GM19351 (cell line): ENCODE results near the gene IFITM2.
"Not testable (repeated sequence)": the region's sequence is repeated elsewhere in the genome, so short reads cannot be mapped to it uniquely, and the experiment has no call there.

ENCODE experiments used
- ATAC-seq: cut with Tn5 transposase; IDR thresholded peaks from one replicate; pipeline ENCODE4 v1.9.1; 2021; ENCODE audit warnings: mild to moderate bottlenecking, moderate library complexity; ENCODE audit not compliant: unreplicated experiment

Gene IFITM2

DNA sequence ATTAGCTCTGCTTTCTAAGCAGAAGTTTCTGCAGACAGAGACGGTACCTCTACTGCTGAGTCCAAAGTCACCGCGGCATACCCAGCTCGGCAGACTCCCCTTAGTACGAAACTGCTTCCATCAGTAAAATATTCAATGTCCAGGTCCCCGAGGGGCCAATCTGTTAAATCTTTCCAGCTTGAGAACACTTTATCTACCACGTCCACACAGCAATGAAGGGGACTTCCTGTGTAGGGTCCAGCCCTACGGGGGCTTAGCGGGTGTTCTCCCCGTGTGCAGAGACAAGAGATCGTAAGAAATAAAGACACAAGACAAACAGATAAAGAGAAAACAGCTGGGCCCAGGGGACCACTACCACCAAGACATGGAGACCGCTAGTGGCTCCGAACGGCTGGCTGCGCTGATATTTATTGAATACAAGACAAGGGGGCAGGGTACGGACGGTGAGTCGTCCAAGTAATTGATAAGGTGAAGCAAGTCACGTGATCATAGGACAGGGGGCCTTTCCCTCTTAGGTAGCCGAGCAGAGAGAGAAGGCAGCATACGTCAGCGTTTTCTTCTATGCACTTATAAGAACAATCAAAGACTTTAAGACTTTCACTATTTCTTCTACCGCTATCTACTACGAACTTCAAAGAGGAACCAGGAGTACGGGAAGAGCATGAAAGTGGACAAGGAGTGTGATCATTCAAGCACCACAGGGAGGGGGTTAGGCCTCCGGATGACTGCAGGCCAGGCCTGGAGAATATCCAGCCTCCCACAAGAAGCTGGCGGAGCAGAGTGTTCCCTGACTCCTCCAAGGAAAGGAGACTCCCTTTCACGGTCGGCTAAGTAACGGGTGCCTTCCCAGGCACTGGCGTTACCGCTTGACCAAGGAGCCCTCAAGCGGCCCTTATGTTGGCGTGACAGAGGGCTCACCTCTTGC lies 17.2 kb downstream of the IFITM2 start:
- not testable (repeated sequence) for ATAC-seq

DNA sequence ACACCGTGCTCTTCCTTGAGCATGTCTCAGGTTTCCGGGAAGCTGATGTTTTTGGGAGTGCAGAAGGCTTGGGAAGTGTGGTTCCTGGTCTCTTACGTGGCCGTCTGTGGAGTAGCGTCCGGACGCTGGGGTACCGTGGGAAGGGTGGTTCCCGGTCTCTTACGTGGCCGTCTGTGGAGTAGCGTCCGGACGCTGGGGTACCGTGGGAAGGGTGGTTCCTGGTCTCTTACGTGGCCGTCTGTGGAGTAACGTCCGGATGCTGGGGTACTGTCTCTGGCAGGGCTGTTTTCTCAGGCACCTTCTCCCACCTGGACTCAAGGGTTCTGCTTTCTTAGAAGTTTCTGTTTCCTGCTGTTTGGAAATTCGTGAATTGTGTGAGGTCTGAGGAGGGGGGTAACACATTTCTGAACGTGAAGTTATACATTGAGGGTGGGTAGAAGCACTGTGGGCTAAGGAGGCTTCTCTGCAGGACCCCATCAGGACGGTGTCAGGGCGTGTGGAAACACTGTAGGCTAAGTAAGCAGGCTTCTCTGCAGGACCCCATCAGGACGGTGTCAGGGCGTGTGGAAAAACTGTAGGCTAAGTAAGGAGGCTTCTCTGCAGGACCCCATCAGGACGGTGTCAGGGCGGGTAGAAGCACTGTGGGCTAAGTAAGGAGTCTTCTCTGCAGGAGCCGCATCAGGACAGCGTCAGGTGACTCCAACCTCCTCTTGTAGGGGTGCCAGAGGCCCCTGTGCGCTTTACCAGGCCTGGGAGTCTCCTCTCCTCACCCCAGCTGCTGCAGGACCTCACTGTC lies 18.4 kb downstream of the IFITM2 start:
- no peak for ATAC-seq

DNA sequence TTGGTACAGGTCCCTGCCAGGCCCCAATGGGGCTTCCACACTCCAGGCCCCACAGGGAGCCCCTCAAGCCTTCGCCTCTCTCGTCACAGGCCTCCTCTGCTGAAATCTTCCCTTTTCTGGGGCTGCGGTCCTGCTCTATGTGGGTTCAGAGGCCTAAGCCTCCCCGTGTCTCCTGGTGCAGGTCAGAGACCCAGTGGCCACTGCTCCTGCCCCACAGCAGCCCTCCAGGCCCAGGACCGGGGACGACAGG lies 18.9 kb downstream of the IFITM2 start:
- ATAC-seq: no peak

DNA sequence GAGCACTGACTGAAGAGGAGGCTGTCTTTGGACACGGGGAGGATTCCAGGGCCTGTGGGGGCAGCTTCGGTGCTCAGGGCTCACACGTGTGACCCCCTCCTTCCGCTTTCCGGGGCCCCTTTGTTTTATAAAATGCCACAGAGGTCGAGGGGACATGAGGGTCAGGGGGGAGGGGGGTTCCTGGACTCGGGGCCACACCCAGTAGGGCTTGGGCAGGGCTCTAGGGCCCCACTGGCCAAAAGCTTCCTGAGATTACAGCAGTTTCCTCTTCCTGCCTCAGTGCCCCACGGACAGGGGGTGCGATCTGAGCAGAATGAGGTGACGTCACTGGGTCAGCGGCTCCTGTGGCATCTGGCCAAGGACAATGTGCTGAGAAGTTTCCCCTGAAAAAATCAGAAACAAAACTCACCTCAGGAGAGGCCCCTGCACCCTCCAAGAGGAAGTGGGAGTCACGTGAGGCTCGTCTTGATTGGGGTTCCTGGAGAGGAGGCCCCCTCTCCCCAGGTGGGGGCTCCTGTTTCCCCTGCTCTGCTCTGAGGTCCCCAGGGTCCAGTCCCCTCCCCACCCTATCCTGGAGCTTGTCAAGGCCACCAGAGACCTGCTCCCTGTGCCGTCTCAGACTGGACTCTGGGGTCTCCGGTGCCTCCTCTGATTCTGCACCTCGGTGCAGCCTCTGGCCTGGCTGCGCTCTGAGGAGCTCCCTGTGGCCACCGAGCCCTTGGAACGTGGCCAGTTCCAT lies 19.4 kb downstream of the IFITM2 start:
- peak; percentile 79 for ATAC-seq

DNA sequence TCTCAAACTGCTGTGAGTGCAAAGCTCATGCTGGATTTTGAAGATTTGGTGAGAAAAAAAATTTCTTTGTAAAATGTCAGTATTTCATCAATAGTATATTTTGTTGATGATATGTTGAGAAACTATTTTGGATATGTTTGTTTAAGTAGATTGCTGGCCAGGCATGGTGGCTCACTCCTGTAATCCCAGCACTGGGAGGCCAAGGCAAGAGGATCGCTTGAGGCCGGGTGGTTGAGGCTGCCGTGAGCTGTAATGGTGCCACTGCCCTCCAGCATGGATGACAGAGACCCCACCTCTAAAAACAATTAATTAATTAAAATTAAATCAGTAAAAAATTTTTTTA lies 19.9 kb downstream of the IFITM2 start:
- no peak for ATAC-seq

DNA sequence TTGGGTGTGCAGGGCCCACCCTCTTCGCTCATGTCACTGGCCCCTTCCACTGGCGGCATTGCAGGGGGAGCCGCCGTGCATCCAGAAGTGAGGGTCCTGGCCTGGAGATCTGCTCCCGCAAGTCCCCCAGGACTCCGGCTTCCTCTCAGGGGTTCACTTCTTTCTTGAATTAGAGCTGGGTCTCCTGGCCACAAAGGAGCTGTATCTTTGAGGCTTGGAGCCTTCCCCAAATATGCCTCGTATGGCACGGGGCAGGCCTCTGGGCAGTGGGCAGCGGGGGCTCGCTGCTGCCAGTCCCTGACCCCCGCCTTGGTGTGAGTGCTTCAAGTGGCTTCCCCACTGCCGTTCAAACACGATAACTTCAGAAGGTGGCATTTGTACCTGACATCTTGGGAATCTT lies 20.4 kb downstream of the IFITM2 start:
- ATAC-seq: no peak

DNA sequence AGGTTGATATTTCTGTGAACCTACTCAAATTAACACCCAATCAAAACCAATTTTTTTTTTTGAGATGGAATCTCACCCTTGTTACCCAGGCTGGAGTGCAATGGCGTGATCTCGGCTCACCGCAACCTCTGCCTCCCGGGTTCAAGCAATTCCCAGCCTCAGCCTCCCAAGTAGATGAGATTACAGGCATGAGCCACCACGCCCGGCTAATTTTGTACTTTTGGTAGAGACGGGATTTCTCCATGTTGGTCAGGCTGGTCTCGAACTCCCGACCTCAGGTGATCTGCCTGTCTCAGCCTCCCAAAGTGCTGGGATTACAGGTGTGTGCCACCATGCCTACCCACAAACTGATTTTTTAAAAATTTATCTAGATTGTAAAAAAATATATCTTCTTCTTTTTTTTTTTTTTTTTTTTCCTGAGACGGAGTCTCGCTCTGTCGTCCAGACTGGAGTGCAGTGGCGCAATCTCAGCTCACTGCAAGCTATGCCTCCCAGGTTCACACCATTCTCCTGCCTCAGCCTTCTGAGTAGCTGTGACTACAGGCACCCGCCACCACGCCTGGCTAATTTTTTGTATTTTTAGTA lies 21.0 kb downstream of the IFITM2 start:
- not testable (repeated sequence) for ATAC-seq

DNA sequence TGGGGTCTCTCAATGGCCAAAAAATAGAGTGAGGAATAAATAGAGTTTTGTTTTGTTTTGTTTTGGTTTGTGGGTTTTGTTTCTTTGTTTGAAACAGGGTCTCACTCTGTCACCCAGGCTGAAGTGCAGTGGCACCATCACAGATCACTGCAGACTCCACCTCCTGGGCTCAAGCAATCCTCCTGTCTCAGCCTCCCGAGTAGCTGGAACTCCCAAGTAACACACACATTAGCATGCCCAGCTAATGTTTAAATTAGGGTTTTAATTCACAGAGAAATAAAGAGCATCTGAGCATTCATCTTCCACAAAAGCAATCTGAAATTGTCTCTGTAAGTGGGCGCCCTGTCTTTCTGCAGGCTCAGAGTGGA lies 22.3 kb downstream of the IFITM2 start:
- no peak for ATAC-seq

DNA sequence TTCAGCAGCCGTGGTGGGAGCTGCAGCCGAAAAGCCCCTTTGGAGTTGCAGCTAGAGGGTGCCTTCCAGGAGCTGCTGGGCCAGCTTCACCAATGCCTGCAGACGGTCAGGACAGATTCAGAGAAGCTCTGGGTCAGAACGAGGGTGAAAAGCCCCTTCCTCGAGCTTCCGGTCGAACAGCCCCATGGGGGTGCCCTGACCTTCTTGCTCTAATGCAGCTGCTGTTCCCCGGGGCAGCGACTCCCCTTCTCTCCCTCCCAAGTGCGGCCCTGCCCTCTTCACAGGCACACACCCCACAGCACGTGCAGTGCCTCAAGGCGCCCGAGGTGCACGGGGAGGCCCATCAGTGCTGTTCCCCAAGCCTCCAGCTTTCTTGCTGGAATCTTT lies 22.7 kb downstream of the IFITM2 start:
- no peak for ATAC-seq

DNA sequence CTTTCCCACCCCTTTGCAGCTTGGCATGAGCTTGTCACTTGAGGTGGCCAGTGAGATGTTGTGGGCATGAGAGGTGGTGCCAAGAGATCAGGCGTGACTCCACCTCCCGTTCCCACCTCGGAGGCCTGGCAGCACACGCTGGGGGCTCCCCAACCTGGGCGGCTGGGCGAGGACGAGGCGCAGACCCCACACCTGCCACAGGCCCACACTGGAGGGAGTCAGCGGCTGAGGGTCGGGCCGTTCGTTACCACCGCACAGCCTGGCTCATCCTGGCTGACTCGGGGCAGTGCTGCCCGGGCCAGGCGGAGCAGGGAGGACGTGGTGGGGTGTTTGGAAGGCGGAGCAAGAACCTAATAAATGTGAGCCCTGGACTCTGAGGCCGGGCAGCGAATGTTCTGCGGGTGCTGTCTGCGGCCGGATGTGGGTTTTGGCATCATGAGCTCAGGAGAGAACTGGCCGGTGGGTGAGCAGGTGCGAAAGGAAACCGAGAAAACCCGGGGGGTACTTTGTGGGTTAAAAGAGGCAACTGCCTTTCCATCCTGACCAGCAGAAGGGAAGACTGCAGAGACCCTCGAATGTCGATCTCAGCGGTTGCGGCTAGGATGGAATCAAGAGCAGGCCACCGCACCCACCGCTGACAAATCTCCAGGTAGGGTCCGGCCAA lies 23.2 kb downstream of the IFITM2 start:
- ATAC-seq: no peak

DNA sequence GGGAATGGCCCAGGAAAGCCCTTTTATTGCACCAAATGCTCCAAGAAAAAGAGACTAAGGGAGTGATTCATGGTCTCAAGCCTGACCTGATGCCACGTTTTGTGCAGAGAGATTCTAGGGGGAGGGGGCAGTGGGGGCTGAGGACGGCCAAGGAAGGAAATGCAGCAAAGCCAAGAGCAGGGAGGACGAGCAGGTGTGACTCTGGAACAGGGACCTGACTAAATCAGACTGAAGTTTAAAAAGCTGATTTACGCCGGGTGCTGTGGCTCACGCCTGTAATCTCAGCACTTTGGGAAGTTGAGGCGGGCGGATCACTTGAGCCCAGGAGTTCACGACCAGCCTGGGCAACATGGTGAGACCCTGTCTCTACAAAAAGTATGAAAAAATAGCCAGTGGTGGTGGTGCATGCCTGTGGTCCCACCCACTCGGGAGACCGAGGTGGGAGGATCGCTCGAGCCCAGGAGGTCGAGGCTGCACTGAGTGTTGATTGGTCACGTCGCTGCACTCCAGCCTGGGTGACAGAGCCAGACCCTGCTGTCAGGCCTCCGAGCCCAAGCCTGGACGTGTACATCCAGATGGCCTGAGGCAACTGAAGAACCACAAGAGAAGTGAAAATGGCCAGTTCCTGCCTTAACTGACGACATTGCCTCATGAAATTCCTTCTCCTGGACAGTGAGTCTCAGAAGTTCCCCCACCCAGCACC lies 23.9 kb downstream of the IFITM2 start:
- no peak for ATAC-seq

DNA sequence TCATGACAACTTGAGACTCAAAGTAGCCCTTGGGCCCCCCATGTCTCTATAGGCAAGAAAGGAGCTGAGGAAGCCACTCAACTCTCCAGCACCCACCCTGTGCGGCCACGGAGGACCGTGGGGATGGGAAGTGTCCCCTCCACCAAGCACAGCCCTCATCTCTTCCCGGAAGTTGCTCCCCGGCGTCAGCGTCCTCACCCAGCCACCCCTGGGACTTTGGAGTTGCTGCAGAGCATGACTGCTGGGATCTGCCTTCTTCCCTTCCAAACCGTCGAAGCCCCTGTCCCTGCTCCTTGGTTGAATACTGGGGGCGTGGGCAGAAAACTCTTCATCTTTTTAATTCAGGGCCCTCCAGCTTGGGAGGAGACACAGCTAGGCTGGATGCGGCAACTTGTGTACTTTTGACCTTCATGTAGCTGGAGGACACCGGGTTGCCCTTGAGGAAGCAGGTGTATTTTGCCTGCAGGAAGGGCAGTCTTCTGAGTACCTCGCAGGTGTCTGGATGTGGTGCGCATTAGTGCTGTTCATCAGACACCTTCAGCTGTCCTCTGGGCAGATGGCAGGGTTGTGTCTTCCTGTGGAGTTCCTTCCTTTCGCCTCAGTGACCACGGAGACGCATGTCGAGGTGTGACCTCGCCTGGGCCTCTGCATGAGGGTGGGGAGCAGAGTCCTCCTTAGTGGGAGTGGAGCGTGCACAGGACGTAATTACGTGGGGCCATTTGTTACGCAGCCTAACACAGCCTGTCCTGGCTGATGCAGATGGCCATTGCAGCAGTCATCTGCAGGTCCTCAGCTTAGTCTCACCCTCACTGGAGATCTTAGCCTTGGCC lies 25.2 kb downstream of the IFITM2 start:
- ATAC-seq: no peak

DNA sequence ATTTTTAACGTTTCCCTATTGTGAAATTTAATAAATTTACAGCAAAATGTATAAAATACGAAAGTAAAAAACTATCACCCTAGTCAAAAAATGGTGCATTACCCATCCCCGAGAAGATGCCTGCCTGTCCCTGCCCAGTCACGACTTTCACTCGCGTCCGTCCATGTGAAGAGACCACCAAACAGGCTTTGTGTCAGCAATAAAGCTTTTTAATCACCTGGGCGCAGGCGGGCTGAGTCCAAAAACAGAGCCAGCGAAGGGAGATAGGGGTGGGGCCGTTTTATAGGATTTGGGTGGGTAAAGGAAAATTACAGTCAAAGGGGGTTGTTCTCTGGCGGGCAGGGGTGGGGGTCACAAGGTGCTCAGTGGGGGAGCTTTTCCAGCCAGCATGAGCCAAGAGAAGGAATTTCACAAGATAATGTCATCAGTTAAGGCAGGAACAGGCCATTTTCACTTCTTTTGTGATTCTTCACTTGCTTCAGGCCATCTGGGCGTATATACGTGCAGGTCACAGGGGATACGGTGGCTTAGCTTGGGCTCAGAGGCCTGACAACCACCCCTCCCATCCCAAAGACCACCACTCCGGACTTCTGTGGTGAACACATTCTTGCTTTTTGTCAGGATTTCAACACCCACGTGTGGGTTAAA lies 26.1 kb downstream of the IFITM2 start:
- ATAC-seq: not testable (repeated sequence)

DNA sequence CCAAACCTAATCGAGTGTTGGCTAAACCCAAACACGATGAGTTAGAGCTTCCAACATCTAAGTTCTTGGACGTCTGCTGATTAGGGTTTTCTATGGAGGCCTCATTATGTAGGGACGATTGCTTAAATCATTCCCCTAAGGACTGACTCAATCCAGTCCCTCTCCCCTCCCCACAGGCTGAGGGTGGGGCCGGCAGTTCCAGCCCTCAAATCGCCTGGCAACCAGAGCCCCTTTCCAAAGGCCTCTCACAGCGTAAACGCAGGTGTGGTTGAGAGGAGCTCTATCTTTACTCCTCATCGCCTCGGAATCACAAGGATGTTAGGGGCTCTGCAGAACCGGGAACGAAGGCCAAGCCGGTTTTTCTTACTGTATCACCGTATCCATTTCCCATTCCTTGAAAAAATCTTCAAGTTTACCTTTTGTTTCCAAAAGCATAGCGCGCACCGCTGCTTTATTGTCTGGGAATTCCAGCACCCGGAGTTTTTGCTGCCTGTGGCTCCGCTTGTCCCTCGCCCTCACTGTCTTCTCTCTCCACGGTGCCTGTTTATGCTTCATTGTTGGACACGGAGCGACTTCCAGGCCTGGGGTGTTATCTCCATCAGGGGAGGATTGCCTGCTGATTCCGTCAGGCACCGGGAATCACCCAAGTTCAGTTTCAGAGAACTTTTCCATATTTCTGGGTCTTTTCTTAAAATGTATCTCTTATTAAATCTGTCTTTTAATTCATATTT lies 26.8 kb downstream of the IFITM2 start:
- ATAC-seq: no peak

DNA sequence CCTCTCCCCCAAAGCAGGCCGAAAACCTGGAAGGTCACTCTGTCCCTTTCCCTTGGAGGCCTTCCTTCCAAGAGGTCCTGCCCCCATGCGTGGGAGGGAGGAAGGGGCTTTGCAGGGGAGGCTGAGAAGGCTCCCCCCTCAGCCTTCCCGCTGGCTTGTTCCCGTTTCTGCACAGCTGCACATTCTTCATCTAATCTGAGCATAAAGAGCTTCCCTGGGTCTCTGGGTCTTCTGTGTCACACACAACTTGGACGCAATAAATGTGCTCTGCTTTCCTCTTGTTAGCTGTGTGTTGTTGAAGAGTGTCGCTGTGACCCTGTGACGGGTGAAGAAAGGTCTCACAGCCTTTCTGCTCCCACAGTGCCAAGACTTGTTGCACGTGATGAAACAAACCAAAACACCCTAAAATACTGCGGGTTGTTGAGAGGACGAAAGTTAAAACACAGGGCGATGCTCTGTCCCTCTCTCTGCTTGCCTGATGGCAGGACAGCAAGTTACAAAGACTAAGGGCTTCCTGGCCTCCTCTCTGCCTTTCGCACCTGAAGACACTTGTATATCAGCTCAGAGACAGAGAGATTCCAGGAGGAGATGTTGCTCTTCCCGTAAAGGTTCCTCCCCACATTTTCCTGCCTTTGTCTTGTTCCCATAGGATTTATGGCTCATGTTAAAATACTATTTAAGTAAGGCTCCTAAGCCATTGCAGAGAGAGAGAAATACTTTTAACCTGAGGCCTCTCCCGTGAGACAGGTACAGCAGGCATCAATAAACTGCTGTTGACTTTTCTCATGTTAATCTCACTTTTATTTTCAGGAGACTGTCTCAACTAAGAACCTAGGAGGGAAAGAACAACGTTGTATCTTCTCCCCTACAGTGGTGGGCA lies 28.4 kb downstream of the IFITM2 start:
- ATAC-seq: no peak

DNA sequence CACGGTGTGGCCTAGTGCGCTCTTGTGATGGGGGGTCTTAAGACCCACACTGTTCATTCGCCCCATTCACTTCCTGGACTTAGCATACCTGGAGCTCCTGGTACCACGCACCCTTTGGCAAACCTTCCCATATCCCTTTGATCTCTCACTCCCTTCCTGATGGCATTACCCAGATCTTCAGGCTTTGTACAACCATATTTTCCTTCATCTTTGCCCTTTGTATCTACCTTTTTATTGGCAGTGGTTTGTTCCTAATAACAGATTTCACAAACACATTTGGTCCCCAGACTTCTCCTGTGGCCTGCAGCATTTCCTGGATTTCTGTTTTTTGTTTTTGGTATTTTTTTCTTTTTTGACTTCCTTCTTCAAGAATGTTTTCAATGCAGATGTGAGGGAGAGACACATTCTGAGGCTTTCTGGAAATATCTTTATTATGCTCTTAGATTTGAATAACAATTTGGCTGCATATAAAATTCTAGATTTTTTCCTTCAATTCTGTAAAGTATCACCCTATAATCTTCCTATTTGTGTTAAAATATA lies 29.1 kb downstream of the IFITM2 start:
- no peak for ATAC-seq

DNA sequence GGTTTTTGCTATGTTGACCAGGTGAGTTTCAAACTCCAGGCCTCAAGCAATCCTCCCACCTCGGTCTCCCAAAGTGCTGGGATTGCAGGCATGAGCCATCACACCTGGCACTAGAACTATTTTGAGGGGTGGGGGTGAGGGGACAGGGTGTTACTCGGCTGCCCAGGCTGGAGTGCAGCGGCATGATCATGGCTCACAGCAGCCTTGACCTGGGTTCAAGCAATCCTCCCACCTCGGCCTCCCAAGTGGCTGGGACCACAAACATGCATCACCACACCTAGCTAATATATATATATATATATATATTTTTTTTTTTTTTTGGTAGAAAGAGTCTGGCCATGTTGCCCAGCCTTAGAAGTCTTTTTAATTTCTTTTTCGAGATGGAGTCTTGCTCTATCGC lies 30.1 kb downstream of the IFITM2 start:
- no peak for ATAC-seq
